Left renal pelvis (tissue), 4 donors: ENCODE data around the gene HARS2. TPM values are rescaled to one million over a fixed set of nuclear protein-coding genes. Genes with fewer than 3 reads are reported as not detected.

ENCODE experiments used
- polyA plus RNA-seq, 4 donors: library from polyadenylated mRNA; unstranded; fragments of 120-200 nt; gene quantifications; one replicate each; pipeline ENCODE4 v1.2.1, GENCODE V29; 2013; ENCODE audit not compliant: insufficient read length in 4 of 4

Gene HARS2
- polyA plus RNA-seq, 4 donors = 32.2 to 55.7 (median 45.6) TPM

Other genes with a start within 250 kb of the HARS2 start
- gene EIF4EBP3, start 143.8 kb upstream of the HARS2 start, polyA plus RNA-seq = 10 to 100 TPM in 2 of 4 donors, 1 to 10 TPM in 2; 6.2 to 14.5 (median 10.2) TPM
- 10 to 100 TPM; 21.8 to 32.0 (median 27.9) TPM for gene SRA1, start 134.0 kb upstream of the HARS2 start, polyA plus RNA-seq
- 10 to 100 TPM; 29.7 to 57.1 (median 37.1) TPM for gene APBB3, start 126.9 kb upstream of the HARS2 start, polyA plus RNA-seq
- gene SLC35A4, start 126.6 kb upstream of the HARS2 start, polyA plus RNA-seq = 10 to 100 TPM; 62.3 to 85.7 (median 78.9) TPM
- 10 to 100 TPM in 2 of 4 donors, 1 to 10 TPM in 2; 9.1 to 52.7 (median 9.9) TPM for gene CD14, start 58.3 kb upstream of the HARS2 start, polyA plus RNA-seq
- 10 to 100 TPM; 10.2 to 23.4 (median 15.0) TPM for gene TMCO6, start 52.0 kb upstream of the HARS2 start, polyA plus RNA-seq
- 10 to 100 TPM; 49.2 to 94.6 (median 74.6) TPM for gene NDUFA2, start 43.8 kb upstream of the HARS2 start, polyA plus RNA-seq
- gene IK, start 43.6 kb upstream of the HARS2 start, polyA plus RNA-seq = 100 to 1,000 TPM; 116 to 186 (median 162) TPM
- gene WDR55, start 26.6 kb upstream of the HARS2 start, polyA plus RNA-seq = 10 to 100 TPM; 11.9 to 20.6 (median 14.4) TPM
- under 1 TPM in 3 of 4 donors, not detected in 1; 0.10 to 0.37 (median 0.24) TPM for gene DND1, start 17.9 kb upstream of the HARS2 start, polyA plus RNA-seq
- gene HARS1, start 85 bp upstream of the HARS2 start, polyA plus RNA-seq = 10 to 100 TPM; 55.2 to 81.9 (median 67.2) TPM
- gene ZMAT2, start 9.0 kb downstream of the HARS2 start, polyA plus RNA-seq = 100 to 1,000 TPM in 2 of 4 donors, 10 to 100 TPM in 2; 89.2 to 147 (median 112) TPM
- under 1 TPM in 2 of 4 donors, not detected in 2; 0.03 to 0.06 TPM for gene PCDHA1, start 94.7 kb downstream of the HARS2 start, polyA plus RNA-seq
- gene PCDHA2, start 103.4 kb downstream of the HARS2 start, polyA plus RNA-seq = under 1 TPM; 0.19 to 0.61 (median 0.32) TPM
- under 1 TPM; 0.27 to 0.74 (median 0.35) TPM for gene PCDHA3, start 109.6 kb downstream of the HARS2 start, polyA plus RNA-seq
- 1 to 10 TPM in 2 of 4 donors, under 1 TPM in 2; 0.37 to 1.5 (median 0.86) TPM for gene PCDHA4, start 115.6 kb downstream of the HARS2 start, polyA plus RNA-seq
- gene PCDHA5, start 130.2 kb downstream of the HARS2 start, polyA plus RNA-seq = under 1 TPM in 2 of 4 donors, not detected in 2; 0.11 to 0.22 TPM
- under 1 TPM; 0.26 to 0.79 (median 0.46) TPM for gene PCDHA6, start 136.5 kb downstream of the HARS2 start, polyA plus RNA-seq
- under 1 TPM; 0.14 to 0.52 (median 0.33) TPM for gene PCDHA7, start 142.8 kb downstream of the HARS2 start, polyA plus RNA-seq
- under 1 TPM in 3 of 4 donors, not detected in 1; 0.08 to 0.22 (median 0.11) TPM for gene PCDHA8, start 149.7 kb downstream of the HARS2 start, polyA plus RNA-seq
- gene PCDHA9, start 156.9 kb downstream of the HARS2 start, polyA plus RNA-seq = under 1 TPM in 3 of 4 donors, not detected in 1; 0.03 to 0.12 (median 0.06) TPM
- 1 to 10 TPM in 1 of 4 donors, under 1 TPM in 3; 0.10 to 1.4 (median 0.65) TPM for gene PCDHA10, start 164.4 kb downstream of the HARS2 start, polyA plus RNA-seq
- gene PCDHA11, start 177.5 kb downstream of the HARS2 start, polyA plus RNA-seq = under 1 TPM; 0.17 to 0.38 (median 0.24) TPM
- under 1 TPM; 0.04 to 0.82 (median 0.14) TPM for gene PCDHA12, start 183.9 kb downstream of the HARS2 start, polyA plus RNA-seq
- gene PCDHA13, start 190.7 kb downstream of the HARS2 start, polyA plus RNA-seq = under 1 TPM in 3 of 4 donors, not detected in 1; 0.07 to 0.33 (median 0.09) TPM
- gene PCDHAC1, start 234.8 kb downstream of the HARS2 start, polyA plus RNA-seq = under 1 TPM; 0.09 to 0.52 (median 0.11) TPM